ENCODE data around the gene CCDC149. TPM values are rescaled to one million over a fixed set of nuclear protein-coding genes. Genes with fewer than 3 reads are reported as not detected.

The CCDC149 gene
- total and polyA plus RNA-seq, 4 donors, result 1.4 to 11.2 (median 3.4) TPM

DNA sequence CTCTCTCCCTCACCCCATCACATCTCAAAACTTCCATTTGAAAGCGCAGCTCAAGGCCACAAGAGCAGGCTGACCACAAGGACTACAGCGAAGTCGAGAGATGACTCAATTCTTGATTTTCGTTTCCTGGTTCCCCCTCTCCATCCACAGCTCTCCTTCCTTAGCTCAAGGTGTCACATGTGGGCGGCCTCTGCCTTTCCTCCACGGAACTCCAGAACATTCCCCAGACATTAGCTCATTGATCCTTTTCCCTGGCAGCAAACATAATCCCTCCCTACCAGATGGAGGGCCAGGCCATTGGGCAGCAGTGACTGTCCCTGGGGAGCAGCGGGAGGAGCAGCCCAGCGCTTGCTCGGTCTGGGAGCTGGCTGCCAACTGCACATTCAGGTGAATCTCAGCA is 56.3 kb downstream of the CCDC149 start:
- no peak overlapping the region for H3K4me3 ChIP-seq (ENCODE audit: low read depth in 1 of 3, low read length in 3 of 3)
- no peak overlapping the region for H3K27ac ChIP-seq (ENCODE audit: low read depth in 1 of 2, low read length in 2 of 2)
- H3K4me1 ChIP-seq (ENCODE audit: control insufficient read depth in 4 of 4, insufficient read depth in 4 of 4, low read length in 3 of 4), result no peaks in the 10 kb centered on the region
- no peaks in the 10 kb centered on the region for H3K36me3 ChIP-seq (ENCODE audit: control insufficient read depth in 4 of 4, insufficient read depth in 3 of 4, low read depth in 1 of 4, low read length in 3 of 4)
- TF ChIP-seq HNF4G (IDR thresholded peaks at IDR 0.05) (no peak), GABPA (IDR thresholded peaks at IDR 0.05 in 1 of 2, conservative IDR thresholded peaks at IDR 0.05 in 1 of 2) (no peak), FOXA1 (IDR thresholded peaks at IDR 0.05) (no peak), JUND (IDR thresholded peaks at IDR 0.05) (no peak), RXRA (IDR thresholded peaks at IDR 0.05) (no peak), SP1 (IDR thresholded peaks at IDR 0.05) (no peak), NR2F2 (IDR thresholded peaks at IDR 0.05) (no peak)
- TF ChIP-seq, protein P1, sequence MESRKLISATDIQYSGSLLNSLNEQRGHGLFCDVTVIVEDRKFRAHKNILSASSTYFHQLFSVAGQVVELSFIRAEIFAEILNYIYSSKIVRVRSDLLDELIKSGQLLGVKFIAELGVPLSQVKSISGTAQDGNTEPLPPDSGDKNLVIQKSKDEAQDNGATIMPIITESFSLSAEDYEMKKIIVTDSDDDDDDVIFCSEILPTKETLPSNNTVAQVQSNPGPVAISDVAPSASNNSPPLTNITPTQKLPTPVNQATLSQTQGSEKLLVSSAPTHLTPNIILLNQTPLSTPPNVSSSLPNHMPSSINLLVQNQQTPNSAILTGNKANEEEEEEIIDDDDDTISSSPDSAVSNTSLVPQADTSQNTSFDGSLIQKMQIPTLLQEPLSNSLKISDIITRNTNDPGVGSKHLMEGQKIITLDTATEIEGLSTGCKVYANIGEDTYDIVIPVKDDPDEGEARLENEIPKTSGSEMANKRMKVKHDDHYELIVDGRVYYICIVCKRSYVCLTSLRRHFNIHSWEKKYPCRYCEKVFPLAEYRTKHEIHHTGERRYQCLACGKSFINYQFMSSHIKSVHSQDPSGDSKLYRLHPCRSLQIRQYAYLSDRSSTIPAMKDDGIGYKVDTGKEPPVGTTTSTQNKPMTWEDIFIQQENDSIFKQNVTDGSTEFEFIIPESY (IDR thresholded peaks at IDR 0.05), result no peak
- TF ChIP-seq, protein P2, sequence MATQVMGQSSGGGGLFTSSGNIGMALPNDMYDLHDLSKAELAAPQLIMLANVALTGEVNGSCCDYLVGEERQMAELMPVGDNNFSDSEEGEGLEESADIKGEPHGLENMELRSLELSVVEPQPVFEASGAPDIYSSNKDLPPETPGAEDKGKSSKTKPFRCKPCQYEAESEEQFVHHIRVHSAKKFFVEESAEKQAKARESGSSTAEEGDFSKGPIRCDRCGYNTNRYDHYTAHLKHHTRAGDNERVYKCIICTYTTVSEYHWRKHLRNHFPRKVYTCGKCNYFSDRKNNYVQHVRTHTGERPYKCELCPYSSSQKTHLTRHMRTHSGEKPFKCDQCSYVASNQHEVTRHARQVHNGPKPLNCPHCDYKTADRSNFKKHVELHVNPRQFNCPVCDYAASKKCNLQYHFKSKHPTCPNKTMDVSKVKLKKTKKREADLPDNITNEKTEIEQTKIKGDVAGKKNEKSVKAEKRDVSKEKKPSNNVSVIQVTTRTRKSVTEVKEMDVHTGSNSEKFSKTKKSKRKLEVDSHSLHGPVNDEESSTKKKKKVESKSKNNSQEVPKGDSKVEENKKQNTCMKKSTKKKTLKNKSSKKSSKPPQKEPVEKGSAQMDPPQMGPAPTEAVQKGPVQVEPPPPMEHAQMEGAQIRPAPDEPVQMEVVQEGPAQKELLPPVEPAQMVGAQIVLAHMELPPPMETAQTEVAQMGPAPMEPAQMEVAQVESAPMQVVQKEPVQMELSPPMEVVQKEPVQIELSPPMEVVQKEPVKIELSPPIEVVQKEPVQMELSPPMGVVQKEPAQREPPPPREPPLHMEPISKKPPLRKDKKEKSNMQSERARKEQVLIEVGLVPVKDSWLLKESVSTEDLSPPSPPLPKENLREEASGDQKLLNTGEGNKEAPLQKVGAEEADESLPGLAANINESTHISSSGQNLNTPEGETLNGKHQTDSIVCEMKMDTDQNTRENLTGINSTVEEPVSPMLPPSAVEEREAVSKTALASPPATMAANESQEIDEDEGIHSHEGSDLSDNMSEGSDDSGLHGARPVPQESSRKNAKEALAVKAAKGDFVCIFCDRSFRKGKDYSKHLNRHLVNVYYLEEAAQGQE (IDR thresholded peaks at IDR 0.05), result no peak
- TF ChIP-seq, protein P3, sequence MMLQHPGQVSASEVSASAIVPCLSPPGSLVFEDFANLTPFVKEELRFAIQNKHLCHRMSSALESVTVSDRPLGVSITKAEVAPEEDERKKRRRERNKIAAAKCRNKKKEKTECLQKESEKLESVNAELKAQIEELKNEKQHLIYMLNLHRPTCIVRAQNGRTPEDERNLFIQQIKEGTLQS (IDR thresholded peaks at IDR 0.05), result no peak
- TF ChIP-seq, protein P4, sequence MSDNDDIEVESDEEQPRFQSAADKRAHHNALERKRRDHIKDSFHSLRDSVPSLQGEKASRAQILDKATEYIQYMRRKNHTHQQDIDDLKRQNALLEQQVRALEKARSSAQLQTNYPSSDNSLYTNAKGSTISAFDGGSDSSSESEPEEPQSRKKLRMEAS (IDR thresholded peaks at IDR 0.05), result no peak
- H3K27me3 ChIP-seq (ENCODE audit: control insufficient read depth in 4 of 4, insufficient read depth in 4 of 4, low read length in 3 of 4), result no peaks in the 10 kb centered on the region
- H3K9me3 ChIP-seq (ENCODE audit: control insufficient read depth in 4 of 4, low read length in 3 of 4), result no peaks in the 10 kb centered on the region
- no peak for DNase-seq (ENCODE audit: low spot score)
- 93% methylated on average over 9 of the region's 9 CpGs for WGBS
- H3K9ac ChIP-seq (ENCODE audit: low read depth in 1 of 2, low read length in 2 of 2), result no peak overlapping the region

DNA sequence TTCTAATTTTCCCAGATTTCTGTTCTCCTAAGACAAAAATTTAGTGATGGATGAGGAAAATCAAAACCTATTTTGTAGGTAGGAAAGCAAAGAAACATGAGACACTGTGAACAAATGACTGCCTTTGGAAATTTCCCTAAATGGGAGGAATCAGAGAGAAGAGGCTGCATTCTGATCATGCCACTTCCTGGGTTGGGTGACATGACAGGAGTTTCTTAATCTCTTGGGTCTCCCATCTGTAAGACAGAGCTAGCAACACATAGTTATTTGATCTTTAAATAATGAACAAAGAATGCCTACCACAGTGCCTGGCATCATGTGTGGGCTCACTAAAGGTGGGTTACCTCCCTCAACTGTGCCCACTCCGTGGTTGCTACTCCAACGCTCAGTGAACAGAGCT is 57.1 kb downstream of the CCDC149 start:
- H3K4me1 ChIP-seq (ENCODE audit: control insufficient read depth in 4 of 4, insufficient read depth in 4 of 4, low read length in 3 of 4), result no peaks in the 10 kb centered on the region
- no peak for DNase-seq (ENCODE audit: low spot score)
- WGBS, result 100% methylated on average over 2 of the region's 2 CpGs
- TF ChIP-seq, protein P3 (IDR thresholded peaks at IDR 0.05), result no peak
- no peak for TF ChIP-seq SP1 (IDR thresholded peaks at IDR 0.05)
- TF ChIP-seq RAD21 (IDR thresholded peaks at IDR 0.05), result no peak
- no peak for TF ChIP-seq HNF4A (conservative IDR thresholded peaks at IDR 0.05)
- TF ChIP-seq FOXA1 (IDR thresholded peaks at IDR 0.05), result no peak
- TF ChIP-seq EGR1 (IDR thresholded peaks at IDR 0.05; ENCODE audit: low read depth in 2 of 2), result no peak
- no peak for TF ChIP-seq HNF4G (IDR thresholded peaks at IDR 0.05)
- TF ChIP-seq TAF1 (conservative IDR thresholded peaks at IDR 0.05), result no peak
- no peak for TF ChIP-seq YY1 (IDR thresholded peaks at IDR 0.05)
- TF ChIP-seq FOXA2 (IDR thresholded peaks at IDR 0.05), result no peak
- TF ChIP-seq, protein P1 (IDR thresholded peaks at IDR 0.05), result no peak
- TF ChIP-seq JUND (IDR thresholded peaks at IDR 0.05), result no peak
- no peak for TF ChIP-seq RXRA (IDR thresholded peaks at IDR 0.05)
- TF ChIP-seq, protein P2 (IDR thresholded peaks at IDR 0.05), result no peak
- TF ChIP-seq NR2F2 (IDR thresholded peaks at IDR 0.05), result no peak
- TF ChIP-seq, protein P4 (IDR thresholded peaks at IDR 0.05), result no peak

More for the DNA sequence above, 57.1 kb downstream of the CCDC149 start:
- peaks cover 0 to 3% (median 0%) of the 10 kb centered on the region in 4 donors for H3K36me3 ChIP-seq (ENCODE audit: control insufficient read depth in 4 of 4, insufficient read depth in 3 of 4, low read depth in 1 of 4, low read length in 3 of 4)
- no peak overlapping the region for H3K27ac ChIP-seq (ENCODE audit: low read depth in 1 of 2, low read length in 2 of 2)
- no peaks in the 10 kb centered on the region for H3K27me3 ChIP-seq (ENCODE audit: control insufficient read depth in 4 of 4, insufficient read depth in 4 of 4, low read length in 3 of 4)
- no peak overlapping the region for H3K9ac ChIP-seq (ENCODE audit: low read depth in 1 of 2, low read length in 2 of 2)
- H3K4me3 ChIP-seq (ENCODE audit: low read depth in 1 of 3, low read length in 3 of 3), result no peak overlapping the region
- no peaks in the 10 kb centered on the region for H3K9me3 ChIP-seq (ENCODE audit: control insufficient read depth in 4 of 4, low read length in 3 of 4)

All from liver (tissue), 9 donors.